H9 (cell line): ENCODE measurements around the gene LONRF3. TPM values are rescaled to one million over a fixed set of nuclear protein-coding genes. Genes with fewer than 3 reads are reported as not detected.

Experiments used
- DNase-seq: peaks from one replicate; pipeline ENCODE4 v3.0.0-alpha.2; 2017
- H2AFZ ChIP-seq: one replicate; pipeline ENCODE4 v1.6.1; 2013; ENCODE audit warnings: mild to moderate bottlenecking, low read length, control low read depth, moderate library complexity
- H2AK5ac ChIP-seq: 2 replicates; pipeline ENCODE4 v1.6.1; 2013; ENCODE audit warnings: low read length, control low read depth, mixed read lengths; ENCODE audit not compliant: insufficient read length
- H2BK120ac ChIP-seq: one replicate; pipeline ENCODE4 v1.6.1; 2013; ENCODE audit warnings: low read depth, mild to moderate bottlenecking, low read length, control low read depth, inconsistent platforms; ENCODE audit not compliant: poor library complexity, severe bottlenecking
- H2BK12ac ChIP-seq: 2 replicates; pipeline ENCODE4 v1.6.1; 2013; ENCODE audit warnings: low read length, control low read depth, mixed read lengths, low read depth; ENCODE audit not compliant: insufficient read length
- H2BK15ac ChIP-seq: 2 replicates; pipeline ENCODE4 v1.6.1; 2013; ENCODE audit warnings: low read depth, low read length, control low read depth
- H2BK20ac ChIP-seq: one replicate; pipeline ENCODE4 v1.6.1; 2013; ENCODE audit warnings: low read depth, mild to moderate bottlenecking, low read length, control low read depth, inconsistent platforms; ENCODE audit not compliant: poor library complexity, severe bottlenecking
- H2BK5ac ChIP-seq: 2 replicates; pipeline ENCODE4 v1.6.1; 2013; ENCODE audit warnings: low read length, control low read depth, mixed read lengths; ENCODE audit not compliant: insufficient read length
- H3K14ac ChIP-seq: 2 replicates; pipeline ENCODE4 v1.6.1; 2013; ENCODE audit warnings: low read length, control low read depth; ENCODE audit not compliant: insufficient read depth
- H3K18ac ChIP-seq: 2 replicates; pipeline ENCODE4 v1.6.1; 2013; ENCODE audit warnings: low read depth, mild to moderate bottlenecking, mixed read lengths, low read length, control low read depth; ENCODE audit not compliant: insufficient read length
- H3K23ac ChIP-seq: 2 replicates; pipeline ENCODE4 v1.6.1; 2013; ENCODE audit warnings: low read length, control low read depth, mixed read lengths, low read depth; ENCODE audit not compliant: insufficient read length
- H3K23me2 ChIP-seq: 2 replicates; pipeline ENCODE4 v1.6.1; 2013; ENCODE audit warnings: low read depth, mild to moderate bottlenecking, mixed read lengths, low read length, control low read depth; ENCODE audit not compliant: insufficient read length, poor library complexity, severe bottlenecking
- H3K27ac ChIP-seq: 2 replicates; pipeline ENCODE4 v1.5.1; 2013; ENCODE audit warnings: low read length, control low read depth, mixed read lengths, low read depth; ENCODE audit not compliant: insufficient read length
- H3K27me3 ChIP-seq: 2 replicates; pipeline ENCODE4 v1.6.1; 2013; ENCODE audit warnings: low read length, control low read depth, inconsistent platforms; ENCODE audit not compliant: insufficient read depth
- H3K4ac ChIP-seq: 2 replicates; pipeline ENCODE4 v1.6.1; 2013; ENCODE audit warnings: low read depth, mild to moderate bottlenecking, control low read depth, inconsistent platforms, low read length, moderate library complexity
- H3K4me1 ChIP-seq: 2 replicates; pipeline ENCODE4 v1.6.1; 2013; ENCODE audit warnings: low read length, control low read depth, inconsistent platforms; ENCODE audit not compliant: insufficient read depth
- H3K4me2 ChIP-seq: 2 replicates; pipeline ENCODE4 v1.6.1; 2013; ENCODE audit warnings: low read length, control low read depth, mixed read lengths; ENCODE audit not compliant: insufficient read length, insufficient read depth
- H3K56ac ChIP-seq: 2 replicates; pipeline ENCODE4 v1.6.1; 2013; ENCODE audit warnings: low read depth, mild to moderate bottlenecking, mixed read lengths, low read length, control low read depth; ENCODE audit not compliant: insufficient read length
- H3K79me1 ChIP-seq: 2 replicates; pipeline ENCODE4 v1.6.1; 2013; ENCODE audit warnings: low read depth, mild to moderate bottlenecking, moderate library complexity, low read length, control low read depth, inconsistent platforms; ENCODE audit not compliant: insufficient read depth, poor library complexity, severe bottlenecking
- H3K79me2 ChIP-seq: 2 replicates; pipeline ENCODE4 v1.6.1; 2013; ENCODE audit warnings: low read length, control low read depth, inconsistent platforms; ENCODE audit not compliant: insufficient read depth
- H3K9ac ChIP-seq: 2 replicates; pipeline ENCODE4 v1.6.1; 2013; ENCODE audit warnings: low read length, control low read depth, mixed read lengths; ENCODE audit not compliant: insufficient read length; ENCODE audit errors: extremely low read depth
- H3K9me3 ChIP-seq: one replicate; pipeline ENCODE4 v1.6.1; 2013; ENCODE audit warnings: low read depth, low read length, inconsistent platforms; ENCODE audit not compliant: control insufficient read depth
- H3T11ph ChIP-seq: one replicate; pipeline ENCODE4 v1.6.1; 2013; ENCODE audit warnings: mild to moderate bottlenecking, low read length, control low read depth, inconsistent platforms
- H4K20me1 ChIP-seq: one replicate; pipeline ENCODE4 v1.6.1; 2013; ENCODE audit not compliant: control insufficient read depth, insufficient read length, insufficient read depth
- H4K5ac ChIP-seq: 2 replicates; pipeline ENCODE4 v1.6.1; 2013; ENCODE audit warnings: low read depth, mild to moderate bottlenecking, mixed read lengths, low read length, control low read depth; ENCODE audit not compliant: insufficient read length
- H4K8ac ChIP-seq: replicated peaks from 2 replicates; pipeline ENCODE4 v1.6.1; 2013; ENCODE audit warnings: low read length, control low read depth, mixed read lengths, low read depth; ENCODE audit not compliant: insufficient read length
- H4K91ac ChIP-seq: 2 replicates; pipeline ENCODE4 v1.6.1; 2013; ENCODE audit warnings: low read depth, mild to moderate bottlenecking, moderate library complexity, mixed read lengths, low read length, control low read depth; ENCODE audit not compliant: insufficient read length
- H3K27ac Mint-ChIP-seq, 3 experiments: 2 replicates in 2 of 3; 3 replicates in 1 of 3; pipeline ENCODE4 v1.8.0; 2020 to 2021; ENCODE audit warnings: mixed read lengths in 3 of 3, mild to moderate bottlenecking in 1 of 3, moderate library complexity in 1 of 3
- H3K27me3 Mint-ChIP-seq: 2 replicates; pipeline ENCODE4 v1.8.0; 2021; ENCODE audit warnings: low read depth, mild to moderate bottlenecking, moderate library complexity, mixed read lengths
- H3K36me3 Mint-ChIP-seq, 3 experiments: 2 replicates in 2 of 3; 3 replicates in 1 of 3; pipeline ENCODE4 v1.8.0; 2020 to 2021; ENCODE audit warnings: low read depth in 3 of 3, mixed read lengths in 3 of 3; ENCODE audit not compliant: insufficient read depth in 1 of 3
- H3K4me1 Mint-ChIP-seq, 2 experiments: 2 replicates each; pipeline ENCODE4 v1.8.0; 2020; ENCODE audit warnings: mixed read lengths in 2 of 2
- H3K4me3 Mint-ChIP-seq, 2 experiments: 2 replicates in 1 of 2; 3 replicates in 1 of 2; pipeline ENCODE4 v1.8.0; 2020 to 2021; ENCODE audit warnings: mild to moderate bottlenecking in 2 of 2, mixed read lengths in 2 of 2, moderate library complexity in 1 of 2
- H3K9me3 Mint-ChIP-seq, 2 experiments: 2 replicates in 1 of 2; 3 replicates in 1 of 2; pipeline ENCODE4 v1.8.0; 2020; ENCODE audit warnings: mild to moderate bottlenecking in 2 of 2, mixed read lengths in 2 of 2, moderate library complexity in 1 of 2
- WGBS: extraction: QIAGEN DNeasy Blood & Tissue Kit; methylation state at CpG from one replicate; pipeline ENCODE4 v1.1.7; 2013; ENCODE audit warnings: missing lambda C conversion rate, low lambda C conversion rate, mixed read lengths; ENCODE audit not compliant: insufficient read length; ENCODE audit errors: extremely low coverage; 5-methylcytosine and 5-hydroxymethylcytosine counted together
- total RNA-seq: library from RNA; stranded (reverse); gene quantifications from 2 replicates; pipeline ENCODE4 v1.2.1, GENCODE V29; 2021
- TF ChIP-seq, protein P1 (sequence below): fragments of 200-600 bp; sonication (generic); conservative IDR thresholded peaks from 3 replicates; pipeline ENCODE4 v1.8.0; 2021; ENCODE audit warnings: antibody characterized with exemption, mild to moderate bottlenecking

Gene LONRF3
- total RNA-seq, 1 experiment from 2014 or later: 0.33 TPM

DNA sequence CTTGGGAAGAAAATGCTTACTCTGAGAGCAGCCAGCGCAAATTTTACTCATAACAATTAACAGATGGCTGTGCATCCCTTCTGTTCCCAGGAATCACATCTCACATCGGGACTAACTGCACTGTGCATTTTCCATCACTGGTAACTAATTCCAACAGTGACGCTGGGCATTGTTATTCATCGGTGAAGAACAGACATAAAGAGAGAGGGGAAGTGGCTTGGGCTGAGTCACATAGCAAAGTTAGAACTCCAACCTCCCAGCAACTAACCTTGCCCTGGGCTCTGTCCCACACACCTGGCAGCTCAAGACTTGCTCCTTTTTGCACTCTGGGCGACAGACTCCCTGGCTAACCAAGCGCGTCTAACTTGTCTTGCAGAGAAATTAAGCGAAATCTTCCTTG lies 6.4 kb upstream of the LONRF3 start:
- Histone ChIP-seq H3K27ac (no peak overlapping the region), H3K79me2 (no peaks in the 10 kb centered on the region), H3K56ac (no peak overlapping the region), H4K20me1 (no peaks in the 10 kb centered on the region), H3K4me2 (no peak overlapping the region), H2BK15ac (no peak overlapping the region), H2BK20ac (no peak overlapping the region), H2BK12ac (no peak overlapping the region), H2AK5ac (no peak overlapping the region), H2BK5ac (no peak overlapping the region), H3K14ac (no peak overlapping the region), H3K18ac (no peak overlapping the region), H3K4ac (no peak overlapping the region), H2AFZ (no peak overlapping the region), H2BK120ac (no peak overlapping the region), H3K27me3 (peaks cover 45% of the 10 kb centered on the region), H3K23ac (no peak overlapping the region), H3K23me2 (no peaks in the 10 kb centered on the region), H3K9ac (no peak overlapping the region), H3T11ph (no peak overlapping the region), H3K79me1 (no peaks in the 10 kb centered on the region), H3K4me1 (no peaks in the 10 kb centered on the region), H4K5ac (no peak overlapping the region), H4K91ac (no peak overlapping the region), H4K8ac (no peak overlapping the region), H3K9me3 (peaks cover 61% of the 10 kb centered on the region)
- WGBS: no CpG with 5 or more reads among the region's 8 CpGs
- peaks cover 98% of the 10 kb centered on the region for H3K27me3 Mint-ChIP-seq
- no peak for DNase-seq
- H3K4me1 Mint-ChIP-seq: peaks cover 13 to 15% of the 10 kb centered on the region in 2 experiments
- H3K27ac Mint-ChIP-seq: no peak overlapping the region
- TF ChIP-seq, protein P1, sequence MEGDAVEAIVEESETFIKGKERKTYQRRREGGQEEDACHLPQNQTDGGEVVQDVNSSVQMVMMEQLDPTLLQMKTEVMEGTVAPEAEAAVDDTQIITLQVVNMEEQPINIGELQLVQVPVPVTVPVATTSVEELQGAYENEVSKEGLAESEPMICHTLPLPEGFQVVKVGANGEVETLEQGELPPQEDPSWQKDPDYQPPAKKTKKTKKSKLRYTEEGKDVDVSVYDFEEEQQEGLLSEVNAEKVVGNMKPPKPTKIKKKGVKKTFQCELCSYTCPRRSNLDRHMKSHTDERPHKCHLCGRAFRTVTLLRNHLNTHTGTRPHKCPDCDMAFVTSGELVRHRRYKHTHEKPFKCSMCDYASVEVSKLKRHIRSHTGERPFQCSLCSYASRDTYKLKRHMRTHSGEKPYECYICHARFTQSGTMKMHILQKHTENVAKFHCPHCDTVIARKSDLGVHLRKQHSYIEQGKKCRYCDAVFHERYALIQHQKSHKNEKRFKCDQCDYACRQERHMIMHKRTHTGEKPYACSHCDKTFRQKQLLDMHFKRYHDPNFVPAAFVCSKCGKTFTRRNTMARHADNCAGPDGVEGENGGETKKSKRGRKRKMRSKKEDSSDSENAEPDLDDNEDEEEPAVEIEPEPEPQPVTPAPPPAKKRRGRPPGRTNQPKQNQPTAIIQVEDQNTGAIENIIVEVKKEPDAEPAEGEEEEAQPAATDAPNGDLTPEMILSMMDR: no peak
- H3K4me3 Mint-ChIP-seq: no peak overlapping the region
- H3K36me3 Mint-ChIP-seq: peaks cover 0 to 5% (median 0%) of the 10 kb centered on the region in 3 experiments; a peak in 3 of 7 replicates
- peaks cover 64 to 75% of the 10 kb centered on the region in 2 experiments for H3K9me3 Mint-ChIP-seq
